ENCODE results near the gene JDP2. TPM values are rescaled to one million over a fixed set of nuclear protein-coding genes. Genes with fewer than 3 reads are reported as not detected.

The JDP2 gene
- total RNA-seq, 2 experiments from 2014 or later: 2.4 to 2.6 TPM

DNA sequence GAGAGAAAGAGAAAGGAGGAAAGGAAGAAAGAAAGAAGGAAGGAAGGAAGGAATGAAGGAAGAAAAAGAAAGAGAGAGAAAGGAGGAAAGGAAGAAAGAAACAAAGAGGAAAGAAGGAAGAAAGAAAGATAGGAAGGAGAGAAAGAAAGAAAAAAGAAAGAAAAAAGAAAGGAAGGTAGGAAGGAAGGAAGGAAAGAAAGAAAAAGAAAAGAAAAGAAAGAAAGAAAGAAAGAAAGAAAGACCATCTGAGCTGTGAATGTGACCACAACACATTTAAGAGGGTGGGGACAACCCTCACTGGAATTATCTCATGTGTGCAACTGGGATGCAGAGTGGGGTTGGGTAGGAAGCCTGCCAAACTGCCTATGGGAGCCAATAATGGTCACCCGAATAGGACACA is 58.5 kb downstream of the JDP2 start:
- no peak overlapping the region for H3K27ac Mint-ChIP-seq
- POLR2A ChIA-PET: no interaction called here

DNA sequence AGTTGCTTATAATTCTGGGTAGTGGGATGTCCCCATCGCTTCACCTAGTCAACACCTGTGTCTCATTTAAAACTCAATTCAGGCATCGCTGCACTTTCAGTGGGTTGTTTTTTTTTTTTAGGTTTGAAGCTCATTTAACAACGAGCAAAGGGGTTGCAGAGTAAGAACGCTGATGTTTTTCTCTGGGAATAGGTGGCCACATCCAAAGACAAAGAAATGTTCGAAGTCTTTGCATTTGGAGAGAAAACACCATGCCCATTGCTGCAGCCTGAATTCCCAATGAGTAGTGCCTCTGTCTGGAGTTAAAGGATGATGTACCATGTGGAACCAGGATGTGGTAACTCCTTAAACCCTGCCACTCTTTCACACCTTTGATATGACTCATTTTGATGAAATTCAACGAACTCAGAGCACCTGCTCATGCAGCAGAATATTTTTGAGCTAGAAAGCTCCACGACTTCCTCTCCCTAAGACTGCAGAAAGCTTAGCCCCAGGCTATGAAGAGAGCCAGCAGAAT is 59.4 kb downstream of the JDP2 start:
- no peak overlapping the region for H3K27ac Mint-ChIP-seq
- peaks cover 3% of the 10 kb centered on the region for H3K9me3 Mint-ChIP-seq (ENCODE audit: low read depth)

More for the DNA sequence above, 58.5 kb downstream of the JDP2 start:
- CTCF ChIA-PET: interaction anchor here (1.0 to 1.6 kb wide), 4 partner anchors 9 to 22 kb away, joined by 3 to 6 read pairs (median 4); no protein-coding TSS in a partner anchor
- Mint-ChIP-seq H3K4me1 (peaks cover 30% of the 10 kb centered on the region), H3K4me3 (no peak overlapping the region), H3K9me3 (ENCODE audit: low read depth) (peaks cover 3% of the 10 kb centered on the region), H3K27me3 (no peaks in the 10 kb centered on the region), H3K36me3 (ENCODE audit: low read depth) (no peaks in the 10 kb centered on the region)
- ATAC-seq (no peak), DNase-seq (no peak)
- intact Hi-C loops (cut with DNase I, micrococcal nuclease): loop anchor here (2.0 to 5.0 kb wide), 3 partner anchors 64 to 359 kb away; partner anchors contain the start of gene NEK9 (in 1 of the 2)

DNA sequence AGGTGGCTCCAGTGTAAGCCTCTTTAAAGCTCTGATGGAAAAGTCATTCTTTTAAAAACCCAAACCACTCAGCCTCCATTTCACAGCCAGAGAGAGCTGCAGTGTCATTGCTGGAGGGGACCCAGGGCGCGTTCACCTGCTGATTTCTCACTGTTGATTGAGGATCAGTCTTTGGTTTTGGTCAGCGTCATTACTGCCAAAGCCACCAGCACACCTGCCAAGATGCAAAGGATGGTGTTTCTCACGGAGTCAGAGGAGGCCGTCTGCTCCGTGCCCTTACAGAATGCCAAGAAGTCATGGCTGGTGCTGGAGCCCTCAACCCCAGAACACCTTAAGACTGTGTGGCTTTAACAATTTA is 61.6 kb downstream of the JDP2 start:
- Mint-ChIP-seq H3K36me3 (ENCODE audit: low read depth) (no peaks in the 10 kb centered on the region), H3K27me3 (no peaks in the 10 kb centered on the region), H3K4me3 (peak overlapping the region; percentile 22), H3K4me1 (peaks cover 54% of the 10 kb centered on the region), H3K9me3 (ENCODE audit: low read depth) (peaks cover 3% of the 10 kb centered on the region), H3K27ac (peak overlapping the region; percentile 28)
- DNase-seq (peak; percentile 26), ATAC-seq (no peak)
- POLR2A ChIA-PET: interaction anchor here (0.6 kb wide), 2 partner anchors 77 to 187 kb away, joined by 3 to 6 read pairs; no protein-coding TSS in a partner anchor
- intact Hi-C loops (cut with DNase I, micrococcal nuclease): loop anchor here (2.0 to 5.0 kb wide), 5 partner anchors 31 to 362 kb away; partner anchors contain the start of gene NEK9 (in 1 of the 2)
- CTCF ChIA-PET: interaction anchor here (0.6 to 3.2 kb wide), 39 partner anchors 8 to 358 kb away, joined by 3 to 25 read pairs (median 4); partner anchors contain the start of genes BATF and ERG28

More for the DNA sequence above, 59.4 kb downstream of the JDP2 start:
- H3K4me3 Mint-ChIP-seq: no peak overlapping the region
- H3K27me3 Mint-ChIP-seq: no peaks in the 10 kb centered on the region
- ChIA-PET CTCF (interaction anchor here (0.6 to 3.2 kb wide), 16 partner anchors 8 to 200 kb away, joined by 3 to 25 read pairs (median 4); partner anchors contain the start of gene BATF), POLR2A (interaction anchor here (0.6 to 1.3 kb wide), 5 partner anchors 28 to 320 kb away, joined by 3 to 9 read pairs (median 7); partner anchors contain the start of gene TTLL5)
- H3K4me1 Mint-ChIP-seq: peaks cover 32% of the 10 kb centered on the region
- DNase-seq (peak; percentile 24), ATAC-seq (peak; percentile 89)
- intact Hi-C loops (cut with DNase I, micrococcal nuclease): loop anchor here (1.0 to 5.0 kb wide), 4 partner anchors 64 to 360 kb away; partner anchors contain the start of gene NEK9 (in 1 of the 2)
- H3K36me3 Mint-ChIP-seq (ENCODE audit: low read depth): no peaks in the 10 kb centered on the region

DNA sequence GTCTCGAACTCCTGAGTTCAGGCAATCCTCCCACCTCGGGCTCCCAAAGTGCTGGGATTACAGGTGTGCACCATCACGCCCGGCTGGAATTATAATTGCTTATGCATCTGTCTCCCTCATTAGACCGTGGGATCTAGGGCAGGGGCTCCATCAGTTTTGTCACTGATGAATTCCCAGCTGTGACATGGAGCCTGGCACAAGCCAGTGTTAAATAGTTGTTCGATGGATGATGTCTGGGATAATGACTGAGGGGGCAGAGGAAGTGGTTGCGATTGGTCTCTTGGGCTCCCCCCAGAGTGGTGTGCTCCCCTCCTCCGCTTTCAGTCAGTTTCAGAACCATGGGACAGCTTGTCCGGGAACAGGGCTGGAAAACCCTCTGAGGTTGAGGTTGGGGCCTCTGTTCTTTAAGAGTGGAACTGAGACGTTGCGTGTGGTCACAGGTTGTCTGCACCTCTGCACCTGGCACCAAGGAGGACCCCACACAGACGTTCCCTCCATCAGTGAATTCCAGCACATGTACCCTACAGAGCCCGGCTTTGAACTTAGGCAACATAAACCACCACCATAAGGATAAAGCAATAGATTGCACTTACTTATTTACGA is 63.7 kb downstream of the JDP2 start:
- no peaks in the 10 kb centered on the region for H3K36me3 Mint-ChIP-seq (ENCODE audit: low read depth)
- DNase-seq (no peak), ATAC-seq (no peak)
- CTCF ChIA-PET: interaction anchor here (0.8 to 2.0 kb wide), 4 partner anchors 11 to 187 kb away, joined by 3 to 10 read pairs (median 5); no protein-coding TSS in a partner anchor
- H3K4me3 Mint-ChIP-seq: no peak overlapping the region
- no peaks in the 10 kb centered on the region for H3K27me3 Mint-ChIP-seq
- no peak overlapping the region for H3K27ac Mint-ChIP-seq
- intact Hi-C loops (cut with DNase I, micrococcal nuclease): loop anchor here in 1 of 2 experiments (5.0 kb wide), 1 partner anchor 64 kb away; the partner anchor contains the start of gene JDP2
- H3K9me3 Mint-ChIP-seq (ENCODE audit: low read depth): peaks cover 6% of the 10 kb centered on the region
- POLR2A ChIA-PET: no interaction called here
- peaks cover 67% of the 10 kb centered on the region for H3K4me1 Mint-ChIP-seq

- POLR2A ChIA-PET: no interaction called here
- peak; percentile 38 for ATAC-seq
- H3K4me3 Mint-ChIP-seq: no peak overlapping the region
- peak; percentile 35 for DNase-seq
- CTCF ChIA-PET: interaction anchor here (0.5 to 1.5 kb wide), 7 partner anchors 13 to 197 kb away, joined by 3 to 5 read pairs (median 5); no protein-coding TSS in a partner anchor
- intact Hi-C loops (cut with DNase I, micrococcal nuclease): loop anchor here (1.0 to 5.0 kb wide), 2 partner anchors 28 to 66 kb away; partner anchors contain the start of gene JDP2 (in 1 of the 2)
- no peaks in the 10 kb centered on the region for H3K36me3 Mint-ChIP-seq (ENCODE audit: low read depth)
- peak overlapping the region; percentile 67 for H3K27ac Mint-ChIP-seq
- no peaks in the 10 kb centered on the region for H3K27me3 Mint-ChIP-seq
- H3K9me3 Mint-ChIP-seq (ENCODE audit: low read depth): peaks cover 6% of the 10 kb centered on the region
- H3K4me1 Mint-ChIP-seq: peaks cover 71% of the 10 kb centered on the region
These were observed 65.2 kb downstream of the JDP2 start for GRCh38 chr14:75492832-75493591.

DNA sequence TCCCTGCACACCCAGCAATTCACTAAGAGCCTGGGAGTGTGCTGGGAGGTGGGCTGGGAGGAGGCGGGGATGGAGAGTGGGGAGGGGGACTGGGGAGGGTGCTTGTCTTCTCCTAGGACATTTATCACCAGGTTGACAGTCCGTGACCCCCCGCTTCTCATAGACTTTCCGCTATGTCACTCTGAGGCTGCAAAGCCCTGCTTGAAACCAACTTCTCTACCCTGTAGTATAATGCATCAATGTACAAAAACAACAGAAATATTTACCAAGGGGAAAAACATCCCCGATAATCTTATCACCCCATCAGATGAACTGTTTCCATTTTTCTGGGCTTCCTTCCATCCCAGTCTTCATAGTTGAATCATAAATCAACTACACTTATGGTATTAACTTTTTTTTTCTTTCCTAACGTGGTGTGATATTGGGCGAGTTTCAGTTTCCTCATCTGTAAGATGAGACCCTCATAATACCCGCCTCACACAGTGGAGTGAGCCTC is 65.8 kb downstream of the JDP2 start:
- peaks cover 66% of the 10 kb centered on the region for H3K4me1 Mint-ChIP-seq

DNA sequence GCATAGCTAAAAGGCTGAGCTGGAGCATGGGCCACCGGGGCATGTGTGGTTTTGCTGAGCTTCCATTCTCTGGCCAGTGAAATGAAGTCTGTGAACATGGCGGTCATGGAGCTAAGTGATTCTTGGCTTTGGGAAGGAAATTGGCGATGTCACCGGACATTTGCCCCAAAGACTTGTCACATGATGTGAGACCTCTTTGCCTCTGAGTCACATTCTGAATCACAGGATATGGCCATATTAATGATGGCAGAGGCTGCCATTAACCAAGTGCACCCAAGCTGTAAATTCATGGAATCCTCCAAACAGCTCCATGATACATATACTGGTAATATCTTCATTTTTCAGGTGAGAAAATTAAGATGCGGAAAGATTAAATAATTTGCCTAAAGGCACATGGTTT is 67.1 kb downstream of the JDP2 start:
- ChIA-PET POLR2A (interaction anchor here (1.1 kb wide), 2 partner anchors 28 to 32 kb away, joined by 3 read pairs; no protein-coding TSS in a partner anchor), CTCF (interaction anchor here (0.7 to 4.9 kb wide), 11 partner anchors 8 to 187 kb away, joined by 3 to 31 read pairs (median 3); no protein-coding TSS in a partner anchor)
- no peaks in the 10 kb centered on the region for H3K27me3 Mint-ChIP-seq

More for the DNA sequence above, 65.8 kb downstream of the JDP2 start:
- H3K9me3 Mint-ChIP-seq (ENCODE audit: low read depth): peaks cover 6% of the 10 kb centered on the region
- H3K27ac Mint-ChIP-seq: peak overlapping the region; percentile 7
- peak; percentile 49 for DNase-seq
- H3K4me3 Mint-ChIP-seq: no peak overlapping the region
- peak; percentile 11 for ATAC-seq
- ChIA-PET POLR2A (no interaction called here), CTCF (interaction anchor here (0.6 to 1.5 kb wide), 5 partner anchors 18 to 198 kb away, joined by 3 to 5 read pairs (median 3); no protein-coding TSS in a partner anchor)
- H3K36me3 Mint-ChIP-seq (ENCODE audit: low read depth): no peaks in the 10 kb centered on the region
- intact Hi-C loops (cut with DNase I, micrococcal nuclease): loop anchor here (1.0 to 5.0 kb wide), 3 partner anchors 28 to 66 kb away; partner anchors contain the start of genes BATF (in 1 of the 2) and JDP2 (in 1 of the 2)
- H3K27me3 Mint-ChIP-seq: no peaks in the 10 kb centered on the region

GRCh38 chr14:75495399-75495798 is 67.6 kb downstream of the JDP2 start:
- peaks cover 62% of the 10 kb centered on the region for H3K4me1 Mint-ChIP-seq
- intact Hi-C loops (cut with DNase I, micrococcal nuclease): loop anchor here in 1 of 2 experiments (2.0 kb wide), 1 partner anchor 27 kb away; the partner anchor contains the start of gene BATF
- no peak for ATAC-seq

More for the DNA sequence above, 67.1 kb downstream of the JDP2 start:
- intact Hi-C loops (cut with DNase I, micrococcal nuclease): loop anchor here in 1 of 2 experiments (2.0 to 5.0 kb wide), 2 partner anchors 28 to 68 kb away; partner anchors contain the start of genes BATF and JDP2
- ATAC-seq (no peak), DNase-seq (no peak)
- no peak overlapping the region for H3K4me3 Mint-ChIP-seq
- peak overlapping the region; percentile 57 for H3K27ac Mint-ChIP-seq
- H3K4me1 Mint-ChIP-seq: peaks cover 63% of the 10 kb centered on the region
- peaks cover 6% of the 10 kb centered on the region for H3K9me3 Mint-ChIP-seq (ENCODE audit: low read depth)
- H3K36me3 Mint-ChIP-seq (ENCODE audit: low read depth): no peaks in the 10 kb centered on the region

GRCh38 chr14:75495882-75496281 is 68.1 kb downstream of the JDP2 start:
- CTCF ChIA-PET: interaction anchor here (0.6 to 4.9 kb wide), 9 partner anchors 8 to 201 kb away, joined by 3 to 31 read pairs (median 3); no protein-coding TSS in a partner anchor
- H3K4me3 Mint-ChIP-seq: no peak overlapping the region

More at GRCh38 chr14:75495399-75495798, 67.6 kb downstream of the JDP2 start:
- CTCF ChIA-PET: interaction anchor here (0.6 to 4.9 kb wide), 12 partner anchors 9 to 200 kb away, joined by 3 to 31 read pairs (median 3); no protein-coding TSS in a partner anchor
- Mint-ChIP-seq H3K27ac (peak overlapping the region; percentile 57), H3K36me3 (ENCODE audit: low read depth) (no peaks in the 10 kb centered on the region), H3K9me3 (ENCODE audit: low read depth) (peaks cover 6% of the 10 kb centered on the region), H3K4me3 (no peak overlapping the region), H3K27me3 (no peaks in the 10 kb centered on the region)
- DNase-seq: no peak
- POLR2A ChIA-PET: interaction anchor here (1.1 kb wide), 1 partner anchor 27 kb away, joined by 3 read pairs; no protein-coding TSS in a partner anchor

GRCh38 chr14:75496755-75497154 is 68.9 kb downstream of the JDP2 start:
- ChIA-PET CTCF (interaction anchor here (1.0 to 4.9 kb wide), 8 partner anchors 8 to 188 kb away, joined by 3 to 31 read pairs (median 6); no protein-coding TSS in a partner anchor), POLR2A (interaction anchor here (1.1 to 1.9 kb wide), 2 partner anchors 25 to 65 kb away, joined by 4 to 7 read pairs; partner anchors contain the start of gene BATF)
- H3K4me1 Mint-ChIP-seq: peaks cover 62% of the 10 kb centered on the region
- DNase-seq: no peak
- no peaks in the 10 kb centered on the region for H3K27me3 Mint-ChIP-seq
- no peak for ATAC-seq
- peaks cover 3% of the 10 kb centered on the region for H3K9me3 Mint-ChIP-seq (ENCODE audit: low read depth)
- intact Hi-C loops (cut with DNase I, micrococcal nuclease): loop anchor here in 1 of 2 experiments (2.0 kb wide), 1 partner anchor 14 kb away; no protein-coding TSS in a partner anchor
- H3K36me3 Mint-ChIP-seq (ENCODE audit: low read depth): no peaks in the 10 kb centered on the region
- no peak overlapping the region for H3K4me3 Mint-ChIP-seq
- peak overlapping the region; percentile 82 for H3K27ac Mint-ChIP-seq

More at GRCh38 chr14:75495882-75496281, 68.1 kb downstream of the JDP2 start:
- no peaks in the 10 kb centered on the region for H3K27me3 Mint-ChIP-seq
- POLR2A ChIA-PET: interaction anchor here (1.9 kb wide), 1 partner anchor 26 kb away, joined by 7 read pairs; the partner anchor contains the start of gene BATF
- intact Hi-C loops (cut with DNase I, micrococcal nuclease): loop anchor here in 1 of 2 experiments (2.0 kb wide), 2 partner anchors 15 to 27 kb away; partner anchors contain the start of gene BATF
- peaks cover 3% of the 10 kb centered on the region for H3K9me3 Mint-ChIP-seq (ENCODE audit: low read depth)
- DNase-seq: no peak
- peaks cover 62% of the 10 kb centered on the region for H3K4me1 Mint-ChIP-seq
- H3K27ac Mint-ChIP-seq: peak overlapping the region; percentile 82
- no peak for ATAC-seq
- H3K36me3 Mint-ChIP-seq (ENCODE audit: low read depth): no peaks in the 10 kb centered on the region

All from activated CD4-positive, alpha-beta T cell treated with anti-CD3 and anti-CD28 coated beads for 36 hours (primary cell).